Ishikawa (cell line): ENCODE results near the gene UGT2B17.

Source experiments
- CEBPB ChIP-seq: IDR thresholded peaks from 2 replicates; pipeline ENCODE4 v1.6.1; 2012
- CREB1 ChIP-seq: IDR thresholded peaks from 2 replicates; pipeline ENCODE4 v1.6.1; 2012; ENCODE audit warnings: low read depth
- EGR1 ChIP-seq: IDR thresholded peaks from 2 replicates; pipeline ENCODE4 v1.6.1; 2012
- EP300 ChIP-seq: IDR thresholded peaks from 2 replicates; pipeline ENCODE4 v1.6.1; 2012; ENCODE audit warnings: borderline replicate concordance
- FOXM1 ChIP-seq: IDR thresholded peaks from 2 replicates; pipeline ENCODE4 v1.6.1; 2012; ENCODE audit warnings: low read depth, borderline replicate concordance
- NFIC ChIP-seq: IDR thresholded peaks from 2 replicates; pipeline ENCODE4 v1.6.1; 2012
- RAD21 ChIP-seq: IDR thresholded peaks from 2 replicates; pipeline ENCODE4 v1.6.1; 2012; ENCODE audit warnings: low read depth
- REST ChIP-seq: IDR thresholded peaks from 2 replicates; pipeline ENCODE4 v1.6.1; 2012; ENCODE audit warnings: low read depth, mild to moderate bottlenecking
- TAF1 ChIP-seq: IDR thresholded peaks from 2 replicates; pipeline ENCODE4 v1.6.1; 2012; ENCODE audit warnings: low read depth, mild to moderate bottlenecking
- TCF12 ChIP-seq: IDR thresholded peaks from 2 replicates; pipeline ENCODE4 v1.6.1; 2012; ENCODE audit warnings: low read depth
- TEAD4 ChIP-seq: IDR thresholded peaks from 2 replicates; pipeline ENCODE4 v1.6.1; 2012
- YY1 ChIP-seq: IDR thresholded peaks from 2 replicates; pipeline ENCODE4 v1.6.1; 2012; ENCODE audit warnings: low read depth
- ZBTB7A ChIP-seq: IDR thresholded peaks from 2 replicates; pipeline ENCODE4 v1.6.1; 2012; ENCODE audit warnings: low read depth
- TF ChIP-seq, protein P1 (sequence below): IDR thresholded peaks from 2 replicates; pipeline ENCODE4 v1.6.1; 2012
- TF ChIP-seq, protein P2 (sequence below): IDR thresholded peaks from 2 replicates; pipeline ENCODE4 v1.6.1; 2012

UGT2B17 gene

DNA sequence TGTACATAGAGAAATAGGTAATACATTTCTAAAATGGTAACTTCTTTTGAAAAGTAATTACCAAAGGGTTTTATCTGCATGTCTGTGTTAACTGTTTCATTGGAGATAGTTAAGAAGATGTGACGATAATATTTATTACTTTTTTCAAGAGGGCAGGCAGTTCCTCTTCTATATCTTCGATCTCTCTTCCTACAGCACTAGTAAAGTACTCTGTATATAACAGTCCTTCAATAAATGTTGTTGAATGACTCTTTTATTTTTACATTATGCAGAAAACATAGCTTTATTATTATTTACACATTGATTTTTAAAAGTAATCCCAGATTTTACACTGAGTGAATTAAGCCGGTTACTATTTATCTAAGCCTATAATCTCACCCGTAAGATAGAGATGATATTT lies 77.1 kb downstream of the UGT2B17 start:
- TF ChIP-seq YY1 (no peak), EGR1 (no peak), TEAD4 (no peak), ZBTB7A (no peak), CREB1 (no peak), TCF12 (no peak), REST (no peak), EP300 (no peak), CEBPB (no peak), NFIC (no peak)
- TF ChIP-seq, protein P1, sequence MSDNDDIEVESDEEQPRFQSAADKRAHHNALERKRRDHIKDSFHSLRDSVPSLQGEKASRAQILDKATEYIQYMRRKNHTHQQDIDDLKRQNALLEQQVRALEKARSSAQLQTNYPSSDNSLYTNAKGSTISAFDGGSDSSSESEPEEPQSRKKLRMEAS: no peak
- TF ChIP-seq, protein P2, sequence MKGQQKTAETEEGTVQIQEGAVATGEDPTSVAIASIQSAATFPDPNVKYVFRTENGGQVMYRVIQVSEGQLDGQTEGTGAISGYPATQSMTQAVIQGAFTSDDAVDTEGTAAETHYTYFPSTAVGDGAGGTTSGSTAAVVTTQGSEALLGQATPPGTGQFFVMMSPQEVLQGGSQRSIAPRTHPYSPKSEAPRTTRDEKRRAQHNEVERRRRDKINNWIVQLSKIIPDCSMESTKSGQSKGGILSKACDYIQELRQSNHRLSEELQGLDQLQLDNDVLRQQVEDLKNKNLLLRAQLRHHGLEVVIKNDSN: no peak

GRCh38 chr4:68498413-68499007 lies 77.6 kb downstream of the UGT2B17 start:
- TF ChIP-seq EP300 (no peak), EGR1 (no peak), RAD21 (peak; percentile 95)

- no peak for TF ChIP-seq TAF1
- TF ChIP-seq EP300: no peak
- TF ChIP-seq RAD21: no peak
- TF ChIP-seq NFIC: no peak
- no peak for TF ChIP-seq CEBPB
- no peak for TF ChIP-seq EGR1
- no peak for TF ChIP-seq FOXM1
Measured at GRCh38 chr4:68494688-68495087, 81.4 kb downstream of the UGT2B17 start.

DNA sequence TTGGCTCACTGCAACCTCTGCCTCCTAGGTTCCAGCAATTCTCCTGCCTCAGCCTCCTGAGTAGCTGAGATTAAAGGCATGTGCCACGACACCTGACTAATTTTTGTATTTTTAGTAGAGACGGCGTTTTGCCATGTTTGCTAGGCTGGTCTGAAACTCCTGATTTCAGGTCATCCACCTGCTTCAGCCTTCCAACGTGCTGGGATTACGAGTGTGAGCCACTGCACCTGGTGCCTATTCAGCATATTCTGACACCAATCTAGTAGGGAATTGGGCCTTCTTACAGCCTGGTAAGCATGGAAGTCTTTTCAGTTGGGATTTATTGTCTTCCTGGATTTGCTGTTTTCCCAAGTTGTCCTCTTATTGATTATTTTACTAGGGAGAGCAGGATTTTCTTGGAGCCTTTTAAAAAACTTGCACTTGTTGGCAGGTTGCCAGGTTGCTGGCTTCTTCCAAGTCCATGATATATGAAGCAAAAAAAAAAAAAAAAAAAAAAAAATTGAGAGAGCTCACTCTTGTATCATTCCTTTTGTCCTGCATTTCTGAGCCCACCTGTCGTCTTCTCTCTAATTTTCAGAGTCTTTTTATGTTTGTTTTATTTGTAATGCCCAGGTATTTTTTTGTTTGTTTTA lies 85.2 kb downstream of the UGT2B17 start:
- TF ChIP-seq NFIC: peak; percentile 34; the same call in 1 of the 2 replicates
- TF ChIP-seq TAF1: no peak

DNA sequence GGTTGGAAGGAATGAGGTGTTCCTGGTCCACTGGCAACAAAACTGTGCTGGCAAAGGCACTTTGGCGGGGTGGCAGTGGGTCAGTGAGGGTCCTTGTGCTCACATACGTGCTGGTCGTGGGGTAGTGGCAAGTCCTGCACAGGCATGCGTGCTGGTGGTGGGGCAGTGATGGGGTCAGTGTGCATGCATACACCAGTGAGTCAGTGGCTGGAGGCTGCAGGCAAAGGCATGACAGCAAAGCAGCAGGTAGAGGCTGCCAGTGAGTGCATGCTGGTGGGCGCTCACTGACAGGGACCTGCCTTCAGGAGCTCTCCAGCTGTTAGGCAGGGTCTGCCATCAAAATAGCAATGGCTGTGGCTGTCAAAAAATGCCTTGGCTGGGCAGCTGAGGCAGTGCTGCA lies 86.8 kb downstream of the UGT2B17 start:
- TF ChIP-seq, protein P1: no peak
- TF ChIP-seq TAF1: no peak
- no peak for TF ChIP-seq EP300
